ENCODE results near the gene IRF5. TPM values are rescaled to one million over a fixed set of nuclear protein-coding genes. Genes with fewer than 3 reads are reported as not detected.

IRF5 gene
- total RNA-seq, 2 donors from 2014 or later = 6.0 to 10.6 TPM

GRCh38 chr7:128918016-128918665 lies 19.6 kb upstream of the IRF5 start:
- intact Hi-C loops (cut with DNase I) = no loop called here
- Histone ChIP-seq H3K36me3 (no peaks in the 10 kb centered on the region), H3K4me1 (replicated peaks) (no peaks in the 10 kb centered on the region), H3K27me3 (replicated peaks; ENCODE audit: insufficient read depth) (peaks cover 13% of the 10 kb centered on the region), H3K9me3 (no peaks in the 10 kb centered on the region), H3K27ac (no peak overlapping the region), H3K4me3 (no peak overlapping the region)
- 66% methylated on average over 8 of the region's 8 CpGs for WGBS
- DNase-seq (ENCODE audit: low spot score) = no peak
- no peak for TF ChIP-seq CTCF (IDR thresholded peaks at IDR 0.05)
- no peak for TF ChIP-seq POLR2A (IDR thresholded peaks at IDR 0.05)
- no peak for TF ChIP-seq POLR2AphosphoS5 (IDR thresholded peaks at IDR 0.05)

- intact Hi-C loops (cut with DNase I) = no loop called here
- Histone ChIP-seq H3K36me3 (no peaks in the 10 kb centered on the region), H3K27me3 (replicated peaks; ENCODE audit: insufficient read depth) (peaks cover 13% of the 10 kb centered on the region), H3K4me1 (replicated peaks) (no peaks in the 10 kb centered on the region), H3K4me3 (no peak overlapping the region), H3K9me3 (no peaks in the 10 kb centered on the region), H3K27ac (no peak overlapping the region)
- WGBS = 82% methylated on average over 6 of the region's 6 CpGs
- TF ChIP-seq POLR2A (IDR thresholded peaks at IDR 0.05) (no peak), POLR2AphosphoS5 (IDR thresholded peaks at IDR 0.05) (no peak), CTCF (IDR thresholded peaks at IDR 0.05) (no peak)
- no peak for DNase-seq (ENCODE audit: low spot score)
These were observed 18.5 kb upstream of the IRF5 start for GRCh38 chr7:128919241-128919640.

GRCh38 chr7:128919881-128920799 lies 17.6 kb upstream of the IRF5 start:
- TF ChIP-seq CTCF (IDR thresholded peaks at IDR 0.05) = no peak
- TF ChIP-seq POLR2AphosphoS5 (IDR thresholded peaks at IDR 0.05) = no peak
- TF ChIP-seq POLR2A (IDR thresholded peaks at IDR 0.05) = no peak
- Histone ChIP-seq H3K9me3 (no peaks in the 10 kb centered on the region), H3K27me3 (replicated peaks; ENCODE audit: insufficient read depth) (peaks cover 9% of the 10 kb centered on the region), H3K4me3 (no peak overlapping the region), H3K4me1 (replicated peaks) (no peaks in the 10 kb centered on the region), H3K36me3 (no peaks in the 10 kb centered on the region), H3K27ac (no peak overlapping the region)
- 67% methylated on average over 14 of the region's 14 CpGs for WGBS
- no peak for DNase-seq (ENCODE audit: low spot score)
- intact Hi-C loops (cut with DNase I) = no loop called here

GRCh38 chr7:128920913-128921582 lies 16.7 kb upstream of the IRF5 start:
- no peak for DNase-seq (ENCODE audit: low spot score)
- Histone ChIP-seq H3K9me3 (no peaks in the 10 kb centered on the region), H3K27me3 (replicated peaks; ENCODE audit: insufficient read depth) (peaks cover 5% of the 10 kb centered on the region), H3K27ac (no peak overlapping the region), H3K4me1 (replicated peaks) (no peaks in the 10 kb centered on the region), H3K36me3 (no peaks in the 10 kb centered on the region), H3K4me3 (no peak overlapping the region)
- WGBS = 55% methylated on average over 13 of the region's 13 CpGs
- TF ChIP-seq POLR2AphosphoS5 (IDR thresholded peaks at IDR 0.05) (no peak), POLR2A (IDR thresholded peaks at IDR 0.05) (no peak), CTCF (IDR thresholded peaks at IDR 0.05) (no peak)
- intact Hi-C loops (cut with DNase I) = no loop called here
